Subcutaneous adipose tissue (tissue), 4 donors: Measurements from ENCODE around the gene ORAI3. TPM values are rescaled to one million over a fixed set of nuclear protein-coding genes. Genes with fewer than 3 reads are reported as not detected.

Experiments
- total RNA-seq, 4 donors: library from RNA; depleted of rRNA; stranded (reverse); fragments of >200 nt; gene quantifications; one replicate each; pipeline ENCODE4 v1.1.0, GENCODE V29; 2016
- TF ChIP-seq, protein P1 (sequence below): fragments of 450-650 bp; IDR thresholded peaks from one replicate; pipeline ENCODE4 v1.5.1; 2016; ENCODE audit warnings: low read depth, mild to moderate bottlenecking, control low read depth, antibody characterized with exemption, moderate library complexity

The ORAI3 gene
- total RNA-seq, 4 donors from 2014 or later: 13.4 to 41.1 (median 36.3) TPM

DNA sequence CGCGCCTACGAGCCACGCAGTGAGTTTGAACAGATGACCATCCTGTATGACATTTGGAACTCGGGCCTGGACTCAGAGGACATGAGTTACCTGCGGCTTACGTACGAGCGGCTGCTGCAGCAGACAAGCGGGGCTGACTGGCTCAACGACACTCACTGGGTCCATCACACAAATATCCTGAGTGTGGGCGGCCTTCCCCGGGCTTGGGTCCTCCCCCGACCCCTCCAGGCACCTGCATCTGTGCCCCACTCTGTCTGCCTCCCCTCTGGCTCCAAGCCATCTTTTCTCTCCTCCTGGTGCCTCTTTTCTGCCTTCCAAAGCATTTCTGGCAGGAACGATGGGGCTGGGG lies 31.1 kb downstream of the ORAI3 start:
- TF ChIP-seq, protein P1, sequence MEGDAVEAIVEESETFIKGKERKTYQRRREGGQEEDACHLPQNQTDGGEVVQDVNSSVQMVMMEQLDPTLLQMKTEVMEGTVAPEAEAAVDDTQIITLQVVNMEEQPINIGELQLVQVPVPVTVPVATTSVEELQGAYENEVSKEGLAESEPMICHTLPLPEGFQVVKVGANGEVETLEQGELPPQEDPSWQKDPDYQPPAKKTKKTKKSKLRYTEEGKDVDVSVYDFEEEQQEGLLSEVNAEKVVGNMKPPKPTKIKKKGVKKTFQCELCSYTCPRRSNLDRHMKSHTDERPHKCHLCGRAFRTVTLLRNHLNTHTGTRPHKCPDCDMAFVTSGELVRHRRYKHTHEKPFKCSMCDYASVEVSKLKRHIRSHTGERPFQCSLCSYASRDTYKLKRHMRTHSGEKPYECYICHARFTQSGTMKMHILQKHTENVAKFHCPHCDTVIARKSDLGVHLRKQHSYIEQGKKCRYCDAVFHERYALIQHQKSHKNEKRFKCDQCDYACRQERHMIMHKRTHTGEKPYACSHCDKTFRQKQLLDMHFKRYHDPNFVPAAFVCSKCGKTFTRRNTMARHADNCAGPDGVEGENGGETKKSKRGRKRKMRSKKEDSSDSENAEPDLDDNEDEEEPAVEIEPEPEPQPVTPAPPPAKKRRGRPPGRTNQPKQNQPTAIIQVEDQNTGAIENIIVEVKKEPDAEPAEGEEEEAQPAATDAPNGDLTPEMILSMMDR: no peak

DNA sequence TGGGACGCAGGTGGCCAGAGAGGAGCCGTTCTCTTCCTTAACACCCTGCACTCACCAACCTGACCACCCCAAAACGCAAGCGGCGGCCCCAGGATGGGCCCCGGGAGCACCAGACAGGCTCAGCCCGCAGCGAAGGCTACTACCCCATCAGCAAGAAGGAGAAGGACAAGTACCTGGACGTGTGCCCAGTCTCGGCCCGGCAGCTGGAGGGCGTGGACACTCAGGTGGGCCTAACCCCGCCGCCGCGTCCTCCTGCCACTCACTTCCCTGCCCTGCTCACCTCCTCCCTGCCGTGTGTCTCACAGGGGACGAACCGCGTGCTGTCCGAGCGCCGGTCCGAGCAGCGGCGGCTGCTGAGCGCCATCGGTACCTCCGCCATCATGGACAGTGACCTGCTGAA lies 31.6 kb downstream of the ORAI3 start:
- TF ChIP-seq, protein P1: no peak

DNA sequence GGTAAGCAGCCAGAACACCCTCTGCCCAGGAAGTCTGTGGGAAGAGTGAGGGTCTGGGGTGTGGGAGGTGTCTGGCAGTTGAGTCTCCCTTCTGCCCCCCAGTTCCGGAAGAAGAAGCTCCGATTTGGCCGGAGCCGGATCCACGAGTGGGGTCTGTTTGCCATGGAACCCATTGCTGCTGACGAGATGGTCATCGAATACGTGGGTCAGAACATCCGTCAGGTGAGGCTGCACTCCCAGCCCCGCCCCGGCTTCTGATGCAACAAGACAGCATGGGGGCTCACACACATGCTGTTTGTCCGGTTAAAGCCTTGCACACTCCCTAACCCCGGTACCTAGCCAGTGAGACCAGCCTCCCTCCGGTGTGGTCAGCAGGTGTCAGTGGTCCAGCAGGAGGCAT lies 32.1 kb downstream of the ORAI3 start:
- TF ChIP-seq, protein P1: no peak

DNA sequence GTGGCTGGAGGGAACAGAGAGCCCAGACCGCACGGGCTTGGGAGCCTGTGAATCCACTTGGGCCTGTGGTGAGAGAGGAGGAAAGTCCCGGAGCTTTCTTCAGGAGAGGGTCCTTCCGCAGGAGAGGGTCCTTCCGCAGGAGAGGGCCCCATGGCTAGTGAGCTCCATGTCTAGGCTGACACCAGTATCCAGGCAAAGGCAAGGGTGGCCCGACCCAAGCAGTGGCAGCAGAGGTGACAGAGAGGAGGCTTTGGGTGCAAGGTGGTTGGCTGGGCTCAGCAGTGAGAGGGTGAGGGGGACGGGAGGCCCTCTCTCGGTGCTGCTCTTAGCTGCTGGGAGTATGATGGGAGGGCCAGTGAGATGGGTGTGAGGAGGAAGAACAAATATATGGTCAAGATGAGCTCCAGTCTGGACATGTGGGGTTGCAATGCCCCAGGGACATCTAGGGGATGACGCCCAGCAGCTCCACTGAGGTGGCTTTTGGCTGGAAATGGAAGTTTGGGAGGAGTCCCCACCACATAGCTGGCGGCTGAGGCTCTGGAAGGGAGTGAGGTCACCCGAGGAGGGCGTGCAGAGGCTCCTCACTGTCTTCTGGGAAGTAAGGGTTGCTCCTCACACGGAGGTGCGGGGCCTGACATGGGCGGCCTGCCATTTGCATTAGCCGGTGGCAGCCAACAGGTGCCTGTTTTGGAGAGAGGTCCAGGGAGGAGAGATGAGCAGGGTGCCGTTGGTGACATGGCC lies 33.9 kb downstream of the ORAI3 start:
- TF ChIP-seq, protein P1: no peak

DNA sequence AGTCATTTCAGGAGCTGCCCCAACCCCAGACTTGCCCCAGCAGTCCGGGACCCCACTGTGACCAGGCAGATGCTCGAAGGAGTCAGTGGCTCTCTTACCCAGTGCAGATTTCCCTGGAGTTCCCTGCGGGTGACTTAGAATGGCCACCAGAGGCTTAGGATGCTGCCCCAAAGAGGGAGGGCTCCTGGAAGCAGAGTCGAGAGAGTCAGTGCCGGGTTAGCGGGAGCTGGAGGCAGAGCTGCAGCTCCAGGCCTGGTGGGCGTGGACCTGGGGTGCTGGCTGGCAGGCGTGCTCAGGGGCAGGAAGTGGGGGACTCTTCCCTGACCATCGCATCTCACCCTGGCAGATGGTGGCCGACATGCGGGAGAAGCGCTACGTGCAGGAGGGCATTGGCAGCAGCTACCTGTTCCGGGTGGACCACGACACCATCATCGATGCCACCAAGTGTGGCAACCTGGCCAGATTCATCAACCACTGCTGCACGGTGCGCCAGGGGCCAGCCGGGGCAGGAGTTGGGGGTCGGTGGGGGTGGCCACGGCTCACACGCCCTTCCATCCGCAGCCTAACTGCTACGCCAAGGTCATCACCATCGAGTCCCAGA lies 34.5 kb downstream of the ORAI3 start:
- TF ChIP-seq, protein P1: no peak

DNA sequence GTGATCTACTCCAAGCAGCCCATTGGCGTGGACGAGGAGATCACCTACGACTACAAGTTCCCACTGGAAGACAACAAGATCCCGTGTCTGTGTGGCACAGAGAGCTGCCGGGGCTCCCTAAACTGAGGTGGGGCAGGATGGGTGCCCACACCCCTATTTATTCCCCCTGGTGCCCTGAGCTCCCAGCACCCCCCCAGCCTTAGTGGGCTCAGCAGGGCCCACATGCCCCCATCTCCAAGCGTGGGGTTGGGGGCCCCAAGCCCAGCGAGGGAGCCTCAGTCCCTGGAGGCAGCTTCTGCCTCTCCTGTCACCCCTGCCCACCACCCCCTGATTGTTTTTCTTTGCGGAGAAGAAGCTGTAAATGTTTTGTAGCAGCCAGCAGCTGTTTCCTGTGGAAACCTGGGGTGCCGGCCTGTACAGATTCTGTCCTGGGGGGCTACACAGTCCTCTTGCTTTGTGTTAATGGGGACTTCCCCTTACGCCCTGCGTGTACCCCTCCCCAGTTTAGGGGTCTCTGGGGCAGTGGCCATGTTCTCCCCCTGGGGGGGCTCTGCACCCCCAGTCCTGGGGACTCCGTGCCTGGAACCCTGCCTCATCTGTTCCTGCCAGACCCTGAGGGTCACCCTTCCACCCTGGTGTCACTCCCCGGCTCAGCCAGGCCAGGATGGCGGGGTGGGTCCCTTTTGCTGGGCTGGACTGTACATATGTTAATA lies 35.2 kb downstream of the ORAI3 start:
- TF ChIP-seq, protein P1: no peak

DNA sequence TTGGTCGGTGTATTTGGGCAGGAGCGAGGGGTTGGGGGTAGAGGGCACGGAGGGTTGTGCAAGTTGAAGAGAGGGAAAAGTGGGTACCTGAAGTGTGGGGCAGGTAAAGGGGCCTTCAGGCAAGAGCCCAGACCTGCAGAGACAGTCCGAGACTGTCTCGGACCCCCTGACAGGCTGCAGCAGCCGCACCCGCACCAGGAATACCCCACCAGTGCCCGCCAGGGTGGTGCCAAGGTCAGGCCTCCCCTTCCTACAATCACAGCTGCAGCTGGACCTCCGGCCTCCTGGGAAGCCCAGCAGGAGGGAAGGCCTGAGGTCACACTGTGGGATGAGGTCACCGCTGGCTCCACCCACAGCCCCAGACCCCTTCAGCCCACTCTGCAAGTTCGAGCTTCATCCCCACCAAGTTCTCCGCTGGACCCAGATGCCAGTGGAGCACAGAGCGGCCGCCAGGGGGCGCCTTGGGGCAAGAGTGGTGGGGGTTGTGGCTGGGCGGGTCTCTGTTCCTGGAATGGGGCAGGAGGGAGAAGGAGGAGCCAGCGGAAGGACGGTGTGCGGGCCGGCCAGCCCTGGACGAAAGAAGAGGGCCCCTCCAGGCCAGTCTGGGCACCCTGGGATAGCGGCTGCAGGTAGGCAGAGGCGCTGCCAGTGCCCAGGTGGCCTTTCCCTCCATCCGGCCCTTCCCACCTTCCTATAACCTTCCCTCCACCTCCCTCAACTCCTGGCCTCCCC lies 36.0 kb downstream of the ORAI3 start, which contains the start of gene HSD3B7:
HSD3B7 (plus strand) TSS at position 539 of the 732 bp plus-strand sequence. CDS start 452 bp downstream, outside the sequence.
- TF ChIP-seq, protein P1: no peak
